Uterus (tissue), 4 donors: Measurements from ENCODE around the gene NEIL3. TPM values are rescaled to one million over a fixed set of nuclear protein-coding genes. Genes with fewer than 3 reads are reported as not detected.

Source experiments
- DNase-seq, 2 donors: peaks; one replicate each; pipeline ENCODE4 v3.0.0-alpha.2; 2019 to 2020
- H3K27ac ChIP-seq, 2 donors: fragments of 200-600 bp; sonication (generic); 1 replicate in 1 of 2; 2 replicates in 1 of 2; pipeline ENCODE4 v1.5.1; 2016 to 2018
- H3K27me3 ChIP-seq, 2 donors: fragments of 200-600 bp; sonication (generic); one replicate each; pipeline ENCODE4 v1.5.1; 2018 to 2019; ENCODE audit warnings: control low read depth in 1 of 2
- H3K36me3 ChIP-seq, 2 donors: fragments of 200-600 bp; sonication (generic); one replicate each; pipeline ENCODE4 v1.5.1; 2019; ENCODE audit warnings: control low read depth in 1 of 2
- H3K4me1 ChIP-seq, 2 donors: fragments of 200-600 bp; sonication (generic); one replicate each; pipeline ENCODE4 v1.5.1; 2018 to 2019; ENCODE audit warnings: control low read depth in 1 of 2
- H3K4me3 ChIP-seq, 2 donors: fragments of 200-600 bp; sonication (generic); 1 replicate in 1 of 2; 2 replicates in 1 of 2; pipeline ENCODE4 v1.5.1; 2018 to 2019; ENCODE audit warnings: mild to moderate bottlenecking in 1 of 2
- H3K9me3 ChIP-seq, 2 donors: fragments of 200-600 bp; sonication (generic); one replicate each; pipeline ENCODE4 v1.5.1; 2019; ENCODE audit warnings: control low read depth in 1 of 2
- CTCF ChIP-seq, 4 experiments: fragments of 200-600 bp in 2 of 4; fragments of 450-650 bp in 2 of 4; sonication (generic) in 2 of 4; IDR thresholded peaks; one replicate each; pipeline ENCODE4 v1.5.1; 2016 to 2019; ENCODE audit warnings: antibody characterized with exemption in 4 of 4, mild to moderate bottlenecking in 2 of 4, moderate library complexity in 1 of 4
- POLR2A ChIP-seq, 2 donors: fragments of 450-650 bp; IDR thresholded peaks; one replicate each; pipeline ENCODE4 v1.6.1; 2016; ENCODE audit warnings: antibody characterized with exemption in 2 of 2, mild to moderate bottlenecking in 1 of 2, moderate library complexity in 1 of 2
- intact Hi-C: fragments of 100-400 bp; cut with DNase I; formaldehyde crosslinking; loops from one replicate; pipeline ENCODE4 v1.15.1; 2023; ENCODE audit warnings: low total_unique reads
- total RNA-seq, 4 donors: library from RNA; depleted of rRNA in 3 of 4; stranded (reverse); fragments of >200 nt in 3 of 4; gene quantifications; one replicate each; pipeline versions ENCODE4 v1.1.0 to v1.2.4, GENCODE V29; 2014 to 2023
- donor health status: DM: yes; HTN: yes; CAD: no.

The NEIL3 gene
- total RNA-seq, 4 donors from 2014 or later, result 8.3 TPM; not detected in 3

GRCh38 chr4:177400030-177400429 is 90.4 kb downstream of the NEIL3 start:
- Histone ChIP-seq H3K27me3 (no peaks in the 10 kb centered on the region), H3K27ac (no peak overlapping the region), H3K36me3 (no peaks in the 10 kb centered on the region), H3K4me3 (no peak overlapping the region), H3K9me3 (no peaks in the 10 kb centered on the region), H3K4me1 (no peaks in the 10 kb centered on the region)
- TF ChIP-seq CTCF (IDR thresholded peaks at IDR 0.05) (no peak), POLR2A (IDR thresholded peaks at IDR 0.05) (no peak)
- intact Hi-C loops, result no loop called here
- no peak for DNase-seq

- H3K4me3 ChIP-seq, result no peak overlapping the region
- H3K4me1 ChIP-seq, result no peaks in the 10 kb centered on the region
- no peak for TF ChIP-seq POLR2A (IDR thresholded peaks at IDR 0.05)
- no peak for TF ChIP-seq CTCF (IDR thresholded peaks at IDR 0.05)
- no peak overlapping the region for H3K27ac ChIP-seq
- H3K9me3 ChIP-seq, result no peaks in the 10 kb centered on the region
- no peaks in the 10 kb centered on the region for H3K27me3 ChIP-seq
- no peak for DNase-seq
- intact Hi-C loops, result no loop called here
- H3K36me3 ChIP-seq, result no peaks in the 10 kb centered on the region
These were observed 92.1 kb downstream of the NEIL3 start for GRCh38 chr4:177401658-177402273.

- H3K4me1 ChIP-seq, result no peaks in the 10 kb centered on the region
- DNase-seq, result no peak
- no peaks in the 10 kb centered on the region for H3K9me3 ChIP-seq
- no peaks in the 10 kb centered on the region for H3K27me3 ChIP-seq
- TF ChIP-seq POLR2A (IDR thresholded peaks at IDR 0.05) (no peak), CTCF (IDR thresholded peaks at IDR 0.05) (no peak)
- H3K36me3 ChIP-seq, result no peaks in the 10 kb centered on the region
- H3K27ac ChIP-seq, result no peak overlapping the region
- no peak overlapping the region for H3K4me3 ChIP-seq
- intact Hi-C loops, result no loop called here
These were observed 94.1 kb downstream of the NEIL3 start for GRCh38 chr4:177403746-177404145.

- intact Hi-C loops, result no loop called here
- no peaks in the 10 kb centered on the region for H3K36me3 ChIP-seq
- TF ChIP-seq POLR2A (IDR thresholded peaks at IDR 0.05), result no peak
- TF ChIP-seq CTCF (IDR thresholded peaks at IDR 0.05), result no peak
- no peaks in the 10 kb centered on the region for H3K27me3 ChIP-seq
- DNase-seq, result no peak
- no peaks in the 10 kb centered on the region for H3K9me3 ChIP-seq
- H3K4me1 ChIP-seq, result no peaks in the 10 kb centered on the region
- H3K27ac ChIP-seq, result no peak overlapping the region
- no peak overlapping the region for H3K4me3 ChIP-seq
These were observed 94.7 kb downstream of the NEIL3 start for GRCh38 chr4:177404342-177404741.

GRCh38 chr4:177404986-177405385 is 95.3 kb downstream of the NEIL3 start:
- TF ChIP-seq POLR2A (IDR thresholded peaks at IDR 0.05), result no peak
- TF ChIP-seq CTCF (IDR thresholded peaks at IDR 0.05), result no peak
- Histone ChIP-seq H3K9me3 (no peaks in the 10 kb centered on the region), H3K4me3 (no peak overlapping the region), H3K36me3 (no peaks in the 10 kb centered on the region), H3K4me1 (no peaks in the 10 kb centered on the region), H3K27me3 (no peaks in the 10 kb centered on the region), H3K27ac (no peak overlapping the region)
- intact Hi-C loops, result no loop called here
- no peak for DNase-seq
